ENCODE results near the gene CENPN. TPM values are rescaled to one million over a fixed set of nuclear protein-coding genes. Genes with fewer than 3 reads are reported as not detected.

CENPN gene
- total RNA-seq, 4 donors from 2014 or later, result 3.8 to 5.2 (median 4.9) TPM

- H3K4me3 ChIP-seq (ENCODE audit: low read depth, poor library complexity, severe bottlenecking), result no peak overlapping the region
- WGBS, 2 donors, result 72 to 73% methylated on average over 7 of the region's 7 CpGs
- no peak for TF ChIP-seq CTCF (IDR thresholded peaks at IDR 0.05)
- no peak for TF ChIP-seq POLR2A (IDR thresholded peaks at IDR 0.05)
- no peak for DNase-seq (ENCODE audit: low spot score in 2 of 2)
- intact Hi-C loops (cut with DNase I; ENCODE audit: low total_unique reads), result no loop called here
These were observed 18.3 kb upstream of the CENPN start for GRCh38 chr16:80988756-80989155.

GRCh38 chr16:80989801-80990200, 17.2 kb upstream of the CENPN start:
- DNase-seq (ENCODE audit: low spot score in 2 of 2), result no peak
- TF ChIP-seq CTCF (IDR thresholded peaks at IDR 0.05), result no peak
- no peak for TF ChIP-seq POLR2A (IDR thresholded peaks at IDR 0.05)
- WGBS, 2 donors, result 44 to 45% methylated on average over 2 of the region's 2 CpGs
- no peak overlapping the region for H3K4me3 ChIP-seq (ENCODE audit: low read depth, poor library complexity, severe bottlenecking)
- intact Hi-C loops (cut with DNase I; ENCODE audit: low total_unique reads), result no loop called here

- no peak for TF ChIP-seq POLR2A (IDR thresholded peaks at IDR 0.05)
- no peak for TF ChIP-seq CTCF (IDR thresholded peaks at IDR 0.05)
- 94 to 96% methylated on average over 3 of the region's 3 CpGs for WGBS, 2 donors
- intact Hi-C loops (cut with DNase I; ENCODE audit: low total_unique reads), result no loop called here
- no peak overlapping the region for H3K4me3 ChIP-seq (ENCODE audit: low read depth, poor library complexity, severe bottlenecking)
- DNase-seq (ENCODE audit: low spot score in 2 of 2), result no peak
These were observed 16.4 kb upstream of the CENPN start for GRCh38 chr16:80990577-80990976.

DNA sequence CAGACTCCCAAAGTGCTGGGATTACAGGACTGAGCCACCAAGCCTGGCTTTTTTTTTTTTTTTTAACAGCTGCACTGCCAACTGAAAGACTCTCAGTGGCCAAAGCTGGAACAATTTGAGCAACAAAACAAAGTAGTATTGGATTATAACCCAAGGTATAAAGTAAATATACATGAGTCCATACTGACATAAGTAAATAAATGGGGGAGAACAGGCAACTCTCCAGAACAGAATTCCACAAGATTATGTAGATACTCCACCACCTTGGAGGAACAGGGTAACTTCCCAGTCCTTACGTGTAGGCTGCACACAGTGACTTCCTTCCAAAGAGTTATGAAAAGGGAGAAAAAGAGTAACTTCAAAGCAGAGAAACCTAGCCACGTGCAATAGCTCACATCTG, 16.0 kb upstream of the CENPN start:
- WGBS, 2 donors, result 92 to 93% methylated on average over 2 of the region's 2 CpGs
- H3K4me3 ChIP-seq (ENCODE audit: low read depth, poor library complexity, severe bottlenecking), result no peak overlapping the region
- intact Hi-C loops (cut with DNase I; ENCODE audit: low total_unique reads), result no loop called here
- DNase-seq (ENCODE audit: low spot score in 2 of 2), result no peak
- no peak for TF ChIP-seq CTCF (IDR thresholded peaks at IDR 0.05)
- no peak for TF ChIP-seq POLR2A (IDR thresholded peaks at IDR 0.05)

DNA sequence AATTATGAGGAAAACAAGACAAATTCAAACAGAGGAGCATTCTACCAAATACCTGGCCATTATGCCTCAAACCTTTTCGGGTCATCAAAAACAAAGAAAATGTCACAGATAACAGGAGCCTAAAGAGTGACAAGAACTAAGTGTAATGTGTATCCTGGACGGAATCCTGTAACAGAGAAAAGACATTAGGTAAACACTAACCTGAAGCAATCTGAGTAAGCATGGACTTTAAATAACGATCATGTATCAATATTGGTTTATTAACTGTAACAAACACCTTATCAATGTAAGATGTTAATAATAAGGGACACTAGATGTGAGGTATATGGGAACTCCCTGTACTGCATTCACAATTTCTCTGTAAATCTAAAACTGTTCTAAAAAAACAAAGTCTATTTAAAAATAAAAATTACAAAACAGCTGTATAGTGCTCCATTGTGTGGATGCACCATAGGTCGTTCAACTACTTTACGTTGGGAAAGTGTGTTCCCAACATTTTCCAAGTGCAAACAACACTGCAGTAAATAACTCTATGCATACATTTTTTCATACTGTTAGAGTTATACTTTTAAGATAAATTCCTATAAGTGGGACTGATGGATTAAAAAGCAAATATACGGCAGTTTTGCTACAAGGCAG, 15.1 kb upstream of the CENPN start:
- DNase-seq (ENCODE audit: low spot score in 2 of 2), result no peak
- intact Hi-C loops (cut with DNase I; ENCODE audit: low total_unique reads), result no loop called here
- WGBS, 2 donors, result 64 to 66% methylated on average over 6 of the region's 6 CpGs
- no peak overlapping the region for H3K4me3 ChIP-seq (ENCODE audit: low read depth, poor library complexity, severe bottlenecking)
- TF ChIP-seq CTCF (IDR thresholded peaks at IDR 0.05) (no peak), POLR2A (IDR thresholded peaks at IDR 0.05) (no peak)
